Neural cell (in vitro differentiated cells): ENCODE measurements around the gene CERS1.

ENCODE experiments used
- MXI1 ChIP-seq: fragments of 450-650 bp; conservative IDR thresholded peaks from 2 replicates; pipeline ENCODE4 v1.6.1; 2014; ENCODE audit warnings: antibody characterized with exemption, mild to moderate bottlenecking; ENCODE audit not compliant: poor library complexity, severe bottlenecking
- POLR2AphosphoS5 ChIP-seq: IDR thresholded peaks from 2 replicates; pipeline ENCODE4 v1.6.1; 2012
- TAF1 ChIP-seq: IDR thresholded peaks from 2 replicates; pipeline ENCODE4 v1.6.1; 2012; ENCODE audit warnings: low read depth
- TF ChIP-seq, protein P1 (sequence below): fragments of 450-650 bp; IDR thresholded peaks from 2 replicates; pipeline ENCODE4 v1.5.1; 2014; ENCODE audit warnings: antibody characterized with exemption, mild to moderate bottlenecking, moderate library complexity; ENCODE audit not compliant: poor library complexity, severe bottlenecking
- TF ChIP-seq, protein P2 (sequence below): IDR thresholded peaks from 2 replicates; pipeline ENCODE4 v1.6.1; 2012; ENCODE audit warnings: borderline replicate concordance

DNA sequence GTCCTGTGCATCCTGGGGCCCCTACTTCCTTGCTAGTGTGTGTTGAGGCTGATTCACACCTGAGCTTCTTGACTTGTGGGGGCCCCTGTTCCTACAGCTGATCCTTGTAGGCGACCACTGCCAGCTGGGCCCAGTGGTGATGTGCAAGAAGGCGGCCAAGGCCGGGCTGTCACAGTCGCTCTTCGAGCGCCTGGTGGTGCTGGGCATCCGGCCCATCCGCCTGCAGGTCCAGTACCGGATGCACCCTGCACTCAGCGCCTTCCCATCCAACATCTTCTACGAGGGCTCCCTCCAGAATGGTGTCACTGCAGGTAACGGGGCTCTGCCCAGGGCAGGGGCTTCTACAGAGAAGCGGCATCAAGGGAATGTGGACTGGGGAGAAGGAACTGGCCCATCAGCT, 38.7 kb downstream of the CERS1 start:
- TF ChIP-seq MXI1 = no peak
- TF ChIP-seq, protein P1, sequence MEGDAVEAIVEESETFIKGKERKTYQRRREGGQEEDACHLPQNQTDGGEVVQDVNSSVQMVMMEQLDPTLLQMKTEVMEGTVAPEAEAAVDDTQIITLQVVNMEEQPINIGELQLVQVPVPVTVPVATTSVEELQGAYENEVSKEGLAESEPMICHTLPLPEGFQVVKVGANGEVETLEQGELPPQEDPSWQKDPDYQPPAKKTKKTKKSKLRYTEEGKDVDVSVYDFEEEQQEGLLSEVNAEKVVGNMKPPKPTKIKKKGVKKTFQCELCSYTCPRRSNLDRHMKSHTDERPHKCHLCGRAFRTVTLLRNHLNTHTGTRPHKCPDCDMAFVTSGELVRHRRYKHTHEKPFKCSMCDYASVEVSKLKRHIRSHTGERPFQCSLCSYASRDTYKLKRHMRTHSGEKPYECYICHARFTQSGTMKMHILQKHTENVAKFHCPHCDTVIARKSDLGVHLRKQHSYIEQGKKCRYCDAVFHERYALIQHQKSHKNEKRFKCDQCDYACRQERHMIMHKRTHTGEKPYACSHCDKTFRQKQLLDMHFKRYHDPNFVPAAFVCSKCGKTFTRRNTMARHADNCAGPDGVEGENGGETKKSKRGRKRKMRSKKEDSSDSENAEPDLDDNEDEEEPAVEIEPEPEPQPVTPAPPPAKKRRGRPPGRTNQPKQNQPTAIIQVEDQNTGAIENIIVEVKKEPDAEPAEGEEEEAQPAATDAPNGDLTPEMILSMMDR = no peak
- TF ChIP-seq, protein P2, sequence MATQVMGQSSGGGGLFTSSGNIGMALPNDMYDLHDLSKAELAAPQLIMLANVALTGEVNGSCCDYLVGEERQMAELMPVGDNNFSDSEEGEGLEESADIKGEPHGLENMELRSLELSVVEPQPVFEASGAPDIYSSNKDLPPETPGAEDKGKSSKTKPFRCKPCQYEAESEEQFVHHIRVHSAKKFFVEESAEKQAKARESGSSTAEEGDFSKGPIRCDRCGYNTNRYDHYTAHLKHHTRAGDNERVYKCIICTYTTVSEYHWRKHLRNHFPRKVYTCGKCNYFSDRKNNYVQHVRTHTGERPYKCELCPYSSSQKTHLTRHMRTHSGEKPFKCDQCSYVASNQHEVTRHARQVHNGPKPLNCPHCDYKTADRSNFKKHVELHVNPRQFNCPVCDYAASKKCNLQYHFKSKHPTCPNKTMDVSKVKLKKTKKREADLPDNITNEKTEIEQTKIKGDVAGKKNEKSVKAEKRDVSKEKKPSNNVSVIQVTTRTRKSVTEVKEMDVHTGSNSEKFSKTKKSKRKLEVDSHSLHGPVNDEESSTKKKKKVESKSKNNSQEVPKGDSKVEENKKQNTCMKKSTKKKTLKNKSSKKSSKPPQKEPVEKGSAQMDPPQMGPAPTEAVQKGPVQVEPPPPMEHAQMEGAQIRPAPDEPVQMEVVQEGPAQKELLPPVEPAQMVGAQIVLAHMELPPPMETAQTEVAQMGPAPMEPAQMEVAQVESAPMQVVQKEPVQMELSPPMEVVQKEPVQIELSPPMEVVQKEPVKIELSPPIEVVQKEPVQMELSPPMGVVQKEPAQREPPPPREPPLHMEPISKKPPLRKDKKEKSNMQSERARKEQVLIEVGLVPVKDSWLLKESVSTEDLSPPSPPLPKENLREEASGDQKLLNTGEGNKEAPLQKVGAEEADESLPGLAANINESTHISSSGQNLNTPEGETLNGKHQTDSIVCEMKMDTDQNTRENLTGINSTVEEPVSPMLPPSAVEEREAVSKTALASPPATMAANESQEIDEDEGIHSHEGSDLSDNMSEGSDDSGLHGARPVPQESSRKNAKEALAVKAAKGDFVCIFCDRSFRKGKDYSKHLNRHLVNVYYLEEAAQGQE = no peak
- TF ChIP-seq POLR2AphosphoS5 = no peak
- no peak for TF ChIP-seq TAF1
